Loucy (cell line): ENCODE data around the gene DPY19L1.

Experiments used
- EZH2phosphoT487 ChIP-seq: fragments of 200-600 bp; IDR thresholded peaks from 2 replicates; pipeline ENCODE4 v1.6.1; 2018; ENCODE audit warnings: antibody characterized with exemption, mild to moderate bottlenecking, moderate library complexity, borderline replicate concordance
- TF ChIP-seq, protein P1 (sequence below): fragments of 200-600 bp; sonication (generic); conservative IDR thresholded peaks from 2 replicates; pipeline ENCODE4 v1.5.1; 2014; ENCODE audit warnings: mild to moderate bottlenecking, antibody characterized with exemption, low read length

DNA sequence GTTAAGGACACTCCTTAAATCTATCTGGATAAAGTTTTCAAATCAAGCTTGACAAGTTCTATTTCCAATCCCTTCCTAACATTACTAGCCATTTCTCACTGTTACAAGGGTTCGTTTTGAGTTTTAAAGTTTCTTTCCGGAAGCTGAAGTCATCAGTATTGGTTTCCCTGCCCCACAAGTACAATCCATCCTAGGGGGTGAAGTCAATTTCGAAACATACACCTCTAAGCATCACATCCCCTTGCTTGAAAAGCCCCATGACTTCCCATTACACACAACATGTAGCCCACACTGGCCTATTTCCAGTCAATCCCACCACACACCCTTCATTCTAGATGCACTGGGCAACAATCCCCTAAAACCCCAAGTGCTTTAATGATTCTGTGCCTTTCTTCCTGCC is 13.0 kb downstream of the DPY19L1 start:
- TF ChIP-seq, protein P1, sequence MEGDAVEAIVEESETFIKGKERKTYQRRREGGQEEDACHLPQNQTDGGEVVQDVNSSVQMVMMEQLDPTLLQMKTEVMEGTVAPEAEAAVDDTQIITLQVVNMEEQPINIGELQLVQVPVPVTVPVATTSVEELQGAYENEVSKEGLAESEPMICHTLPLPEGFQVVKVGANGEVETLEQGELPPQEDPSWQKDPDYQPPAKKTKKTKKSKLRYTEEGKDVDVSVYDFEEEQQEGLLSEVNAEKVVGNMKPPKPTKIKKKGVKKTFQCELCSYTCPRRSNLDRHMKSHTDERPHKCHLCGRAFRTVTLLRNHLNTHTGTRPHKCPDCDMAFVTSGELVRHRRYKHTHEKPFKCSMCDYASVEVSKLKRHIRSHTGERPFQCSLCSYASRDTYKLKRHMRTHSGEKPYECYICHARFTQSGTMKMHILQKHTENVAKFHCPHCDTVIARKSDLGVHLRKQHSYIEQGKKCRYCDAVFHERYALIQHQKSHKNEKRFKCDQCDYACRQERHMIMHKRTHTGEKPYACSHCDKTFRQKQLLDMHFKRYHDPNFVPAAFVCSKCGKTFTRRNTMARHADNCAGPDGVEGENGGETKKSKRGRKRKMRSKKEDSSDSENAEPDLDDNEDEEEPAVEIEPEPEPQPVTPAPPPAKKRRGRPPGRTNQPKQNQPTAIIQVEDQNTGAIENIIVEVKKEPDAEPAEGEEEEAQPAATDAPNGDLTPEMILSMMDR, result no peak
- no peak for TF ChIP-seq EZH2phosphoT487
